Measurements from ENCODE around the gene DCTN3. TPM values are rescaled to one million over a fixed set of nuclear protein-coding genes. Genes with fewer than 3 reads are reported as not detected.

Gene DCTN3
- total and polyA plus RNA-seq, 2 of the 4 experiments (the other 2 are of a cell fraction): 122 to 183 TPM

DNA sequence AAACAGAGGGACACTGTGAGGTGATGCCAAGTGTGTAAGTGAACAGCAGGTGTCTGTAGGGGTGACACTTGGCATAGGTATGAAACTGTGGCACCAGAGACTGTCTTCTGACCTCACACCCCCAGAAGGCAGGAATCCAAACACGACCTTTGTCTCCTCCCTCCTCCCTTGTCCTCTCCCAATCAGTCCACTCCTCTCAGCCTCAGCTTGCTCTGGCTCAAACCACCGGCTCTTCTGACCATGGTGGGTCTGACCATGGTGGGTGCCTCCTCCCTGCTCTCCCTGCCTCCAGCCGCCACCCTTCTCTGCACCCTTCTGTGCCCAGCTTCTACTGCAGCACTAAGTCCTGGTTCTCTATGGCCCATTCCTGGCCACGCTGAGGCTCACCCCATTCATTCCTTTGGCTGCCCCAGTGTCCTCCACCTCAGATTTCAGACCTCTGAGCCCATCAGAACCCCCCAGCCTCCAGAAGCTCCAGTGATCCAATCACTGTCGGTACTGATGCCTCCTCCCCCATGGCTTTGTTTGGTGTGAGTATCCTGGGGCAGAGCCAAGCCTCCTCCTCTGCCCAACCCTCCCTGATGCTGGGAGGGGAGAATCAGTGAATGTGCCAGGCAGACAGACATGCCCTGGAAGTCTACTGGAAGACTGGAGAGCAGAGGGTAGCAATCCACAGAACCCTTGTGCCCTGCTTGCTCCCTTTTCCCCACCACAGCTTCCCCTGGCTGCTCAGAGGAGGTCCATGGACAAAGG, 10.3 kb upstream of the DCTN3 start:
- H3K18ac ChIP-seq (ENCODE audit: low read depth, low read length): no peak overlapping the region
- H3K9ac ChIP-seq (ENCODE audit: low read depth, low read length): no peak overlapping the region
- ChIA-PET CTCF (no interaction called here), POLR2A (ENCODE audit: unreplicated experiment) (no interaction called here)
- no peak for DNase-seq
- intact Hi-C loops (cut with micrococcal nuclease) (no loop called here), in situ Hi-C loops (cut with MboI; ENCODE audit: low sequenced_read_pairs) (no loop called here), dilution Hi-C loops (cut with HindIII; ENCODE audit: low sequenced_read_pairs, unreplicated experiment) (no loop called here)
- no peak overlapping the region; the same call in 1 of the 2 replicates for H3K23ac ChIP-seq (ENCODE audit: low read depth, low read length)
- H3K4me2 ChIP-seq (ENCODE audit: low read depth, low read length): no peak overlapping the region
- no TSS peak for BruUV-seq (replicated peaks)
- H3K9me3 ChIP-seq (ENCODE audit: control insufficient read depth, insufficient read depth, low read length): no peaks in the 10 kb centered on the region
- no peak for ATAC-seq (ENCODE audit: low read depth)
- TF ChIP-seq RAD21 (IDR thresholded peaks at IDR 0.05; ENCODE audit: low read length) (no peak), CHD1 (IDR thresholded peaks at IDR 0.05; ENCODE audit: low read depth, low read length) (no peak), MAFK (IDR thresholded peaks at IDR 0.05; ENCODE audit: low read depth, low read length) (no peak), NFE2L2 (IDR thresholded peaks at IDR 0.05; ENCODE audit: low read depth, low read length) (no peak), RCOR1 (IDR thresholded peaks at IDR 0.05; ENCODE audit: insufficient replicate concordance, low read length) (no peak), SMC3 (IDR thresholded peaks at IDR 0.05; ENCODE audit: low read depth, low read length) (no peak), FOS (IDR thresholded peaks at IDR 0.05; ENCODE audit: low read depth, low read length) (no peak), MAZ (IDR thresholded peaks at IDR 0.05; ENCODE audit: borderline replicate concordance, low read depth, low read length) (no peak), MXI1 (IDR thresholded peaks at IDR 0.05; ENCODE audit: borderline replicate concordance, low read depth, low read length) (no peak), BHLHE40 (IDR thresholded peaks at IDR 0.05; ENCODE audit: low read depth, low read length) (no peak), RFX5 (IDR thresholded peaks at IDR 0.05; ENCODE audit: low read depth, low read length) (no peak), POLR2A (IDR thresholded peaks at IDR 0.05; ENCODE audit: low read depth, low read length) (no peak), CEBPB (IDR thresholded peaks at IDR 0.05; ENCODE audit: low read depth, low read length) (no peak)
- TF ChIP-seq, protein P1, sequence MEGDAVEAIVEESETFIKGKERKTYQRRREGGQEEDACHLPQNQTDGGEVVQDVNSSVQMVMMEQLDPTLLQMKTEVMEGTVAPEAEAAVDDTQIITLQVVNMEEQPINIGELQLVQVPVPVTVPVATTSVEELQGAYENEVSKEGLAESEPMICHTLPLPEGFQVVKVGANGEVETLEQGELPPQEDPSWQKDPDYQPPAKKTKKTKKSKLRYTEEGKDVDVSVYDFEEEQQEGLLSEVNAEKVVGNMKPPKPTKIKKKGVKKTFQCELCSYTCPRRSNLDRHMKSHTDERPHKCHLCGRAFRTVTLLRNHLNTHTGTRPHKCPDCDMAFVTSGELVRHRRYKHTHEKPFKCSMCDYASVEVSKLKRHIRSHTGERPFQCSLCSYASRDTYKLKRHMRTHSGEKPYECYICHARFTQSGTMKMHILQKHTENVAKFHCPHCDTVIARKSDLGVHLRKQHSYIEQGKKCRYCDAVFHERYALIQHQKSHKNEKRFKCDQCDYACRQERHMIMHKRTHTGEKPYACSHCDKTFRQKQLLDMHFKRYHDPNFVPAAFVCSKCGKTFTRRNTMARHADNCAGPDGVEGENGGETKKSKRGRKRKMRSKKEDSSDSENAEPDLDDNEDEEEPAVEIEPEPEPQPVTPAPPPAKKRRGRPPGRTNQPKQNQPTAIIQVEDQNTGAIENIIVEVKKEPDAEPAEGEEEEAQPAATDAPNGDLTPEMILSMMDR (conservative IDR thresholded peaks at IDR 0.05; ENCODE audit: low read depth, low read length): no peak
- TF ChIP-seq, protein P2, sequence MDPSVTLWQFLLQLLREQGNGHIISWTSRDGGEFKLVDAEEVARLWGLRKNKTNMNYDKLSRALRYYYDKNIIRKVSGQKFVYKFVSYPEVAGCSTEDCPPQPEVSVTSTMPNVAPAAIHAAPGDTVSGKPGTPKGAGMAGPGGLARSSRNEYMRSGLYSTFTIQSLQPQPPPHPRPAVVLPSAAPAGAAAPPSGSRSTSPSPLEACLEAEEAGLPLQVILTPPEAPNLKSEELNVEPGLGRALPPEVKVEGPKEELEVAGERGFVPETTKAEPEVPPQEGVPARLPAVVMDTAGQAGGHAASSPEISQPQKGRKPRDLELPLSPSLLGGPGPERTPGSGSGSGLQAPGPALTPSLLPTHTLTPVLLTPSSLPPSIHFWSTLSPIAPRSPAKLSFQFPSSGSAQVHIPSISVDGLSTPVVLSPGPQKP (IDR thresholded peaks at IDR 0.05; ENCODE audit: borderline replicate concordance, low read depth, low read length): no peak
- H2BK120ac ChIP-seq (ENCODE audit: low read depth, low read length): no peak overlapping the region
- H2AK5ac ChIP-seq (ENCODE audit: low read depth, low read length): no peak overlapping the region
- peaks cover 5% of the 10 kb centered on the region; the same call in 1 of the 2 replicates for H3K36me3 ChIP-seq (ENCODE audit: control insufficient read depth, insufficient read depth, low read length)
- no peak overlapping the region for H2AFZ ChIP-seq (replicated peaks; ENCODE audit: low read length, poor library complexity)
- no peak overlapping the region for H3K27ac ChIP-seq (ENCODE audit: insufficient read depth, low read length)
- H3K56ac ChIP-seq (ENCODE audit: extremely low read depth, insufficient read depth, low read length): no peak overlapping the region
- no peak overlapping the region for H3K4me3 ChIP-seq (ENCODE audit: insufficient read depth, low read depth, low read length)
- H3K4ac ChIP-seq (ENCODE audit: low read depth, low read length): no peak overlapping the region
- H4K91ac ChIP-seq (ENCODE audit: insufficient read depth, low read depth, low read length): no peak overlapping the region
- no peak overlapping the region for H4K8ac ChIP-seq (ENCODE audit: low read depth in 2 of 2, low read length in 2 of 2)
- peaks cover under 1 to 15% of the 10 kb centered on the region in 2 experiments; a peak in 3 of 4 replicates for H3K79me1 ChIP-seq (ENCODE audit: low read depth in 1 of 2, low read length in 2 of 2)
- 0 out of 2 replicates have a peak, but pooled peaks cover 2% of the 10 kb centered on the region for H3K4me1 ChIP-seq (ENCODE audit: control insufficient read depth, insufficient read depth, low read length)
- peaks cover 9% of the 10 kb centered on the region; the same call in 1 of the 2 replicates for H4K20me1 ChIP-seq (ENCODE audit: insufficient read depth, low read length)
- no peak overlapping the region for H2BK15ac ChIP-seq (ENCODE audit: low read depth, low read length)
- H2BK20ac ChIP-seq (ENCODE audit: low read depth, low read length): no peak overlapping the region
- H4K5ac ChIP-seq (ENCODE audit: low read depth, low read length): no peak overlapping the region
- H3K27me3 ChIP-seq (ENCODE audit: control insufficient read depth, insufficient read depth, low read length): peaks cover 55% of the 10 kb centered on the region
- no peak overlapping the region for H3K14ac ChIP-seq (replicated peaks; ENCODE audit: low read depth, low read length)
- no peak overlapping the region for H2BK5ac ChIP-seq (ENCODE audit: low read depth, low read length, poor library complexity, severe bottlenecking)
- H2AK9ac ChIP-seq (replicated peaks; ENCODE audit: low read depth, low read length, poor library complexity): no peak overlapping the region
- 33% methylated on average over 2 of the region's 5 CpGs; no CpG with 5 or more reads in 1 of the 2 experiments for WGBS, 2 experiments (ENCODE audit: extremely low coverage in 2 of 2, insufficient read length in 1 of 2)
- 0 out of 2 replicates have a peak, but pooled peaks cover 4% of the 10 kb centered on the region for H3K9me1 ChIP-seq (ENCODE audit: insufficient read depth, low read length)

Data from IMR-90 (cell line).